K562 (cell line): ENCODE data around the gene STUB1. TPM values are rescaled to one million over a fixed set of nuclear protein-coding genes. Genes with fewer than 3 reads are reported as not detected.

Experiments
- EHMT2 ChIP-seq: fragments of 450-650 bp; IDR thresholded peaks from 2 replicates; pipeline ENCODE4 v1.6.1; 2018; ENCODE audit warnings: antibody characterized with exemption
- ETV6 ChIP-seq, 3 experiments: fragments of 150-350 bp in 1 of 3; sonication (generic) in 1 of 3; formaldehyde crosslinking in 1 of 3; IDR thresholded peaks; 2 replicates each; pipeline versions ENCODE4 v1.6.1 to v1.8.0; 2014 to 2022; ENCODE audit warnings: borderline replicate concordance in 2 of 3, low read depth in 2 of 3, antibody characterized with exemption in 1 of 3, low read length in 1 of 3, mild to moderate bottlenecking in 1 of 3, missing genetic modification reagents in 1 of 3
- FOXA3 ChIP-seq, 2 experiments: fragments of 450-650 bp in 1 of 2; sonication (generic) in 1 of 2; formaldehyde crosslinking; IDR thresholded peaks in 1 of 2; conservative IDR thresholded peaks in 1 of 2; 2 replicates each; pipeline versions ENCODE4 v1.4.0 to v1.8.0; 2020 to 2022; ENCODE audit warnings: mild to moderate bottlenecking in 2 of 2, missing genetic modification reagents in 1 of 2
- HDAC8 ChIP-seq: fragments of 450-650 bp; IDR thresholded peaks from 2 replicates; pipeline ENCODE4 v1.6.1; 2016; ENCODE audit warnings: mild to moderate bottlenecking, missing genetic modification characterization, moderate library complexity, missing compliant biosample characterization
- HEY1 ChIP-seq: fragments of 250-450 bp; sonication (Bioruptor Pico); IDR thresholded peaks from 2 replicates; pipeline ENCODE4 v1.5.0; 2020; ENCODE audit warnings: mild to moderate bottlenecking, moderate library complexity, borderline replicate concordance
- NR3C1 ChIP-seq: sonication (generic); formaldehyde crosslinking; IDR thresholded peaks from 2 replicates; pipeline ENCODE4 v1.8.1; 2022; ENCODE audit warnings: missing genetic modification reagents
- RCOR1 ChIP-seq, 2 experiments: IDR thresholded peaks; 2 replicates each; pipeline ENCODE4 v1.6.1; 2012; ENCODE audit warnings: low read depth in 2 of 2, low read length in 2 of 2, borderline replicate concordance in 1 of 2, improper control_type of control experiment in 1 of 2
- RFX7 ChIP-seq: fragments of 250-450 bp; sonication (Bioruptor Pico); IDR thresholded peaks from 2 replicates; pipeline ENCODE4 v1.5.1; 2021; ENCODE audit warnings: mild to moderate bottlenecking
- SIN3B ChIP-seq: fragments of 450-650 bp; IDR thresholded peaks from 2 replicates; pipeline ENCODE4 v1.6.1; 2017; ENCODE audit warnings: low read depth, mild to moderate bottlenecking, moderate library complexity
- ZNF140 ChIP-seq: fragments of 250-450 bp; sonication (Bioruptor Pico); IDR thresholded peaks from 2 replicates; pipeline ENCODE4 v1.8.0; 2021; ENCODE audit warnings: moderate library complexity, mild to moderate bottlenecking, inconsistent platforms
- polyA plus RNA-seq, 8 experiments: library from polyadenylated mRNA; depleted of rRNA in 4 of 8; stranded (reverse) in 5 of 8; unstranded in 3 of 8; fragments of >200 nt; fragmentation: Nextera tagmentation in 2 of 8; fragmentation: Illumina TruSeq in 1 of 8; extraction: Ambion mirVana in 2 of 8; extraction: Trizol in 1 of 8; gene quantifications; 2 replicates each; pipeline versions ENCODE4 v1.2.1 to v1.2.3, GENCODE V29; 2011 to 2014; ENCODE audit warnings: inconsistent platforms in 1 of 8, missing spikeins in 1 of 8
- total RNA-seq, 7 experiments: library from RNA; depleted of rRNA in 6 of 7; stranded (reverse); fragments of >200 nt in 6 of 7; fragmentation: Illumina TruSeq in 2 of 7; extraction: Trizol in 2 of 7; gene quantifications; 2 replicates each; pipeline versions ENCODE4 v1.2.1 to v1.2.3, GENCODE V29; 2011 to 2021; ENCODE audit warnings: low replicate concordance in 1 of 7
- TF ChIP-seq, protein P1 (sequence below): fragments of 450-650 bp; formaldehyde crosslinking; IDR thresholded peaks from 2 replicates; pipeline ENCODE4 v1.4.0; 2020; ENCODE audit warnings: mild to moderate bottlenecking, mixed read lengths
- TF ChIP-seq, protein P2 (sequence below): sonication (generic); formaldehyde crosslinking; IDR thresholded peaks from 2 replicates; pipeline ENCODE4 v1.8.0; 2022; ENCODE audit warnings: mild to moderate bottlenecking, missing genetic modification reagents
- TF ChIP-seq, protein P3 (sequence below), 2 experiments: IDR thresholded peaks; 2 replicates each; pipeline ENCODE4 v1.6.1; 2011; ENCODE audit warnings: borderline replicate concordance in 1 of 2, control low read depth in 1 of 2, low read depth in 1 of 2, low read length in 1 of 2, mild to moderate bottlenecking in 1 of 2, mixed read lengths in 1 of 2, moderate library complexity in 1 of 2; ENCODE audit not compliant: insufficient read depth in 1 of 2, insufficient read length in 1 of 2, poor library complexity in 1 of 2, severe bottlenecking in 1 of 2; ENCODE audit errors: extremely low read depth in 1 of 2
- TF ChIP-seq, protein P4 (sequence below): sonication (generic); formaldehyde crosslinking; IDR thresholded peaks from 2 replicates; pipeline ENCODE4 v1.8.1; 2023; ENCODE audit warnings: mild to moderate bottlenecking, missing genetic modification reagents, moderate library complexity

Gene STUB1
- total and polyA plus RNA-seq, 9 of the 15 experiments (the other 6 are each of a cell fraction or from before 2014, with no cell fraction given), result 10.6 to 251 (median 152) TPM

DNA sequence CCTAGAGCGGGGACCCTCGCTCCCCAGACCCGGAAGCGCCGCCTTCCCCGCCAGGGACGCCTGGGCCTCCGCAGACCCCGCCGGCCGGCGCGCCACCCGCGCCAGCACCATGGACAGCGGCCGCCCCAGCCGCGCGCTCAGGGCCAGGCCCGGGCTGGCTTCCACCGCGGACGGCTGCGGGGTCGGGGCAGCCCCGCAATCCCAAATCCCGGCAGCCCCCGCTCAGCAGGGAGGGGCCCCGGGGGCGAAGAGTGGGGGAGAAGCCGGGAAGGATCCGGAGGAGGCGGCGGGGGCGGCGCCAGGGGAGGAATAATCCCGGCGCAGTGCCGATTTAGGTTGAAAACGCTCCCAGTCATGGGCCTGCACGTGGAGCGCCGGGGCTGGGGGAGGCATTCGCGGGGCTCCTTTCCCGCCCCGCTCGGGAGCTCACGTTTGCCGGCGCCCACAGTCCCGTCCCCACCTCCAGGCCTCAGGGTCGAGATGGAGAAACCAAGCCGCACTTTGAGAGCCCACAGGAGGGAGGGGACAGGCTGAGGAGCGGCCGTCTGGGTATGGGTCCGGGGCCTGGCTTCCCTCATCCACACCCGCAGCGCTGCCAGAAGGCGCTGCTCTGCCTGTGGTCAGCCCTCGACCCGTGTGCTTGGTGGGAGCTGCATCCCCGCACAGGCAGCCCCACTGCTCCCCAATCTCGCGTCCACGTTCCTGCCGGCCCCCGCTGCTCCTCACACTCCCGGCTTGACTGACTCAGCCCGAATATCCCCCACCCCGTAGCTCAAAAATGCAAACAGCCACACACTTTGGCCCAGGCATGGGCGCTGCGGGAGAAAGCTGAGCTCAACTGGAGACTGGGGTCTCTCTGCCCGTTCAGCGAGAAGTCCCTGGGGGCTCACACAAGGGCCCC lies 20.7 kb downstream of the STUB1 start (continued):
- TF ChIP-seq, protein P1, sequence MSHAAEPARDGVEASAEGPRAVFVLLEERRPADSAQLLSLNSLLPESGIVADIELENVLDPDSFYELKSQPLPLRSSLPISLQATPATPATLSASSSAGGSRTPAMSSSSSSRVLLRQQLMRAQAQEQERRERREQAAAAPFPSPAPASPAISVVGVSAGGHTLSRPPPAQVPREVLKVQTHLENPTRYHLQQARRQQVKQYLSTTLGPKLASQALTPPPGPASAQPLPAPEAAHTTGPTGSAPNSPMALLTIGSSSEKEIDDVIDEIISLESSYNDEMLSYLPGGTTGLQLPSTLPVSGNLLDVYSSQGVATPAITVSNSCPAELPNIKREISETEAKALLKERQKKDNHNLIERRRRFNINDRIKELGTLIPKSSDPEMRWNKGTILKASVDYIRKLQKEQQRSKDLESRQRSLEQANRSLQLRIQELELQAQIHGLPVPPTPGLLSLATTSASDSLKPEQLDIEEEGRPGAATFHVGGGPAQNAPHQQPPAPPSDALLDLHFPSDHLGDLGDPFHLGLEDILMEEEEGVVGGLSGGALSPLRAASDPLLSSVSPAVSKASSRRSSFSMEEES (CRISPR knock-in tag), result no peak
- TF ChIP-seq EHMT2 (peak; percentile 82), ZNF140 (CRISPR knock-in tag) (no peak), SIN3B (0 out of 2 replicates have a peak, but pooled peaks have one; percentile 24), NR3C1 (CRISPR knock-in tag) (peak; percentile 88; the same call in 1 of the 2 replicates), RFX7 (no peak), HEY1 (no peak), HDAC8 (no peak), FOXA3 (CRISPR knock-in tag; conservative IDR thresholded peaks at IDR 0.05 in 1 of 2, IDR thresholded peaks at IDR 0.05 in 1 of 2) (0 out of 4 replicates have a peak, but pooled peaks of 1 of the 2 experiments have one; percentile 40), ETV6 (IDR thresholded peaks at IDR 0.05; ENCODE audit: borderline replicate concordance in 1 of 2, low read depth in 2 of 2, low read length in 1 of 2) (no peak), ETV6 (CRISPR knock-in tag; IDR thresholded peaks at IDR 0.05; ENCODE audit: borderline replicate concordance) (peak; percentile 66; the same call in 1 of the 2 replicates), RCOR1 (IDR thresholded peaks at IDR 0.05; ENCODE audit: borderline replicate concordance in 1 of 2, low read depth in 2 of 2, low read length in 2 of 2) (0 out of 4 replicates have a peak, but pooled peaks of 1 of the 2 experiments have one; percentile 8)
- TF ChIP-seq, protein P2, sequence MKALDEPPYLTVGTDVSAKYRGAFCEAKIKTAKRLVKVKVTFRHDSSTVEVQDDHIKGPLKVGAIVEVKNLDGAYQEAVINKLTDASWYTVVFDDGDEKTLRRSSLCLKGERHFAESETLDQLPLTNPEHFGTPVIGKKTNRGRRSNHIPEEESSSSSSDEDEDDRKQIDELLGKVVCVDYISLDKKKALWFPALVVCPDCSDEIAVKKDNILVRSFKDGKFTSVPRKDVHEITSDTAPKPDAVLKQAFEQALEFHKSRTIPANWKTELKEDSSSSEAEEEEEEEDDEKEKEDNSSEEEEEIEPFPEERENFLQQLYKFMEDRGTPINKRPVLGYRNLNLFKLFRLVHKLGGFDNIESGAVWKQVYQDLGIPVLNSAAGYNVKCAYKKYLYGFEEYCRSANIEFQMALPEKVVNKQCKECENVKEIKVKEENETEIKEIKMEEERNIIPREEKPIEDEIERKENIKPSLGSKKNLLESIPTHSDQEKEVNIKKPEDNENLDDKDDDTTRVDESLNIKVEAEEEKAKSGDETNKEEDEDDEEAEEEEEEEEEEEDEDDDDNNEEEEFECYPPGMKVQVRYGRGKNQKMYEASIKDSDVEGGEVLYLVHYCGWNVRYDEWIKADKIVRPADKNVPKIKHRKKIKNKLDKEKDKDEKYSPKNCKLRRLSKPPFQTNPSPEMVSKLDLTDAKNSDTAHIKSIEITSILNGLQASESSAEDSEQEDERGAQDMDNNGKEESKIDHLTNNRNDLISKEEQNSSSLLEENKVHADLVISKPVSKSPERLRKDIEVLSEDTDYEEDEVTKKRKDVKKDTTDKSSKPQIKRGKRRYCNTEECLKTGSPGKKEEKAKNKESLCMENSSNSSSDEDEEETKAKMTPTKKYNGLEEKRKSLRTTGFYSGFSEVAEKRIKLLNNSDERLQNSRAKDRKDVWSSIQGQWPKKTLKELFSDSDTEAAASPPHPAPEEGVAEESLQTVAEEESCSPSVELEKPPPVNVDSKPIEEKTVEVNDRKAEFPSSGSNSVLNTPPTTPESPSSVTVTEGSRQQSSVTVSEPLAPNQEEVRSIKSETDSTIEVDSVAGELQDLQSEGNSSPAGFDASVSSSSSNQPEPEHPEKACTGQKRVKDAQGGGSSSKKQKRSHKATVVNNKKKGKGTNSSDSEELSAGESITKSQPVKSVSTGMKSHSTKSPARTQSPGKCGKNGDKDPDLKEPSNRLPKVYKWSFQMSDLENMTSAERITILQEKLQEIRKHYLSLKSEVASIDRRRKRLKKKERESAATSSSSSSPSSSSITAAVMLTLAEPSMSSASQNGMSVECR (CRISPR knock-in tag), result peak; percentile 92
- TF ChIP-seq, protein P3, sequence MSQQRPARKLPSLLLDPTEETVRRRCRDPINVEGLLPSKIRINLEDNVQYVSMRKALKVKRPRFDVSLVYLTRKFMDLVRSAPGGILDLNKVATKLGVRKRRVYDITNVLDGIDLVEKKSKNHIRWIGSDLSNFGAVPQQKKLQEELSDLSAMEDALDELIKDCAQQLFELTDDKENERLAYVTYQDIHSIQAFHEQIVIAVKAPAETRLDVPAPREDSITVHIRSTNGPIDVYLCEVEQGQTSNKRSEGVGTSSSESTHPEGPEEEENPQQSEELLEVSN (IDR thresholded peaks at IDR 0.05; ENCODE audit: borderline replicate concordance in 1 of 2, extremely low read depth in 1 of 2, insufficient read depth in 1 of 2, insufficient read length in 1 of 2, low read depth in 1 of 2, low read length in 1 of 2, poor library complexity in 1 of 2, severe bottlenecking in 1 of 2), result peak in 1 of 2 experiments; percentile 41
- TF ChIP-seq, protein P4, sequence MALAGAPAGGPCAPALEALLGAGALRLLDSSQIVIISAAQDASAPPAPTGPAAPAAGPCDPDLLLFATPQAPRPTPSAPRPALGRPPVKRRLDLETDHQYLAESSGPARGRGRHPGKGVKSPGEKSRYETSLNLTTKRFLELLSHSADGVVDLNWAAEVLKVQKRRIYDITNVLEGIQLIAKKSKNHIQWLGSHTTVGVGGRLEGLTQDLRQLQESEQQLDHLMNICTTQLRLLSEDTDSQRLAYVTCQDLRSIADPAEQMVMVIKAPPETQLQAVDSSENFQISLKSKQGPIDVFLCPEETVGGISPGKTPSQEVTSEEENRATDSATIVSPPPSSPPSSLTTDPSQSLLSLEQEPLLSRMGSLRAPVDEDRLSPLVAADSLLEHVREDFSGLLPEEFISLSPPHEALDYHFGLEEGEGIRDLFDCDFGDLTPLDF (CRISPR knock-in tag), result peak; percentile 60; the same call in 1 of the 2 replicates
